B cell (primary cell): ENCODE measurements around the gene DUSP5.

Experiments used
- EZH2 ChIP-seq: IDR thresholded peaks from 2 replicates; pipeline ENCODE4 v1.6.1; 2012; ENCODE audit warnings: borderline replicate concordance, low read depth, mild to moderate bottlenecking, moderate library complexity, low read length; ENCODE audit not compliant: insufficient read depth, poor library complexity, severe bottlenecking
- TF ChIP-seq, protein P1 (sequence below): fragments of 200-600 bp; IDR thresholded peaks from one replicate; pipeline ENCODE4 v1.8.0; 2022; ENCODE audit warnings: antibody characterized with exemption, mild to moderate bottlenecking

DNA sequence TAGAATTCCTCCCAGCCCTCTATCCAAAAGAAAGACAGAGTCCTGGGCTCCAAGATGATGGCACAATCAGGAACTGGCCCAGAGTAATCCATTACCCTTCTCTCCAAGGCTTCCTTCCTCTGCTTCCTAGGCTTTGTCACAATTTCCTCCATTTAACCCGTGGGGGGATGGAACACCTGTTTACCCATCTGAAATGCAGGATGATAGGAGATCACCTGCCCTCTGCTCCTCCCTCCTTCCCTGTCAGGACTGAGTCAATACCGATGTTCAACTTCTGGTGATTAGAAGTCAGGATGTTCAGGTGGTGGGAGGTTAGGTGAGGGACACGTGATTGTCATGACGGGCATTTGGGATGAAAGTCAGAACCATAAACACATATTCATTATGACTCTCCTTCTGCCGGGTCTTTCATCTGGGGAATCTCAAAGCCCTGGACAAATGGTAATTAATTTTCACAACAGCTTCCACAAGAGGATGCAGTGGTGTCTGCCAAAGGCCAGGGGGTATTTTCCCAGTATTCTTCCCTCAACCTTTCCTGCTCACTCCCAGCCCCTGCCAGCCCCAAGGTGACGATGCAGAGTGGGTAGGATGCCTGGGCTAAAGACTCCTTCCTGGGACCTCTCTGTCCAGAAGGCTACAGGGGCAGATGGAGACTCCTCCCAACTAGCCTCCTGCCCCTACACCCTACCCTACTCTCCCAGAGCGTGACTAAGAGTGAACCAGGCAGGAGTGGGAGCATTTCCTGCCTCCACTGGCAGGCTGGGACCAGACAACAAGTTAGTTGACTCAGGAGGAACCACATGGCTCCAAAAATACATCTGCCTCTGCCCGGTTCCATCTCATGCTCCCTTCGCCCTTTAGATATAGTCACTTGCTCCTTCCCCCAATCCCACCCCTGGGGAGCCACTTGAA lies 27.9 kb downstream of the DUSP5 start:
- TF ChIP-seq, protein P1, sequence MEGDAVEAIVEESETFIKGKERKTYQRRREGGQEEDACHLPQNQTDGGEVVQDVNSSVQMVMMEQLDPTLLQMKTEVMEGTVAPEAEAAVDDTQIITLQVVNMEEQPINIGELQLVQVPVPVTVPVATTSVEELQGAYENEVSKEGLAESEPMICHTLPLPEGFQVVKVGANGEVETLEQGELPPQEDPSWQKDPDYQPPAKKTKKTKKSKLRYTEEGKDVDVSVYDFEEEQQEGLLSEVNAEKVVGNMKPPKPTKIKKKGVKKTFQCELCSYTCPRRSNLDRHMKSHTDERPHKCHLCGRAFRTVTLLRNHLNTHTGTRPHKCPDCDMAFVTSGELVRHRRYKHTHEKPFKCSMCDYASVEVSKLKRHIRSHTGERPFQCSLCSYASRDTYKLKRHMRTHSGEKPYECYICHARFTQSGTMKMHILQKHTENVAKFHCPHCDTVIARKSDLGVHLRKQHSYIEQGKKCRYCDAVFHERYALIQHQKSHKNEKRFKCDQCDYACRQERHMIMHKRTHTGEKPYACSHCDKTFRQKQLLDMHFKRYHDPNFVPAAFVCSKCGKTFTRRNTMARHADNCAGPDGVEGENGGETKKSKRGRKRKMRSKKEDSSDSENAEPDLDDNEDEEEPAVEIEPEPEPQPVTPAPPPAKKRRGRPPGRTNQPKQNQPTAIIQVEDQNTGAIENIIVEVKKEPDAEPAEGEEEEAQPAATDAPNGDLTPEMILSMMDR: no peak
- no peak for TF ChIP-seq EZH2
